ENCODE data around the gene FICD. TPM values are rescaled to one million over a fixed set of nuclear protein-coding genes. Genes with fewer than 3 reads are reported as not detected.

The FICD gene
- 14.4 and 50.6 TPM in 2 replicates for total RNA-seq

GRCh38 chr12:108514973-108515814 lies at the start of gene FICD:
TSS of gene FICD (plus strand) at chr12:108515277. CDS start at chr12:108516973, 1,696 bp downstream.

GRCh38 chr12:108560752-108561719 lies 46.0 kb downstream of the FICD start, which contains the start of gene SART3:
TSS of gene SART3 (minus strand) at chr12:108561173. CDS start at chr12:108561154, 19 bp downstream.

GRCh38 chr12:108562348-108563135 lies 47.5 kb downstream of the FICD start, which contains the start of gene ISCU:
TSS of gene ISCU (plus strand) at chr12:108562596. CDS start at chr12:108562623, 27 bp downstream.

Other genes starting within 250 kb of the FICD start
- not detected in 2 replicates for gene CMKLR1, start 176.0 kb upstream of the FICD start, total RNA-seq
- 75.6 and 78.4 TPM in 2 replicates for gene SART3, start 45.9 kb downstream of the FICD start, total RNA-seq
- 99.9 and 154 TPM in 2 replicates for gene ISCU, start 47.3 kb downstream of the FICD start, total RNA-seq
- 61.6 and 95.1 TPM in 2 replicates for gene TMEM119, start 82.8 kb downstream of the FICD start, total RNA-seq
- gene SELPLG, start 118.6 kb downstream of the FICD start, total RNA-seq = 0.55 and 1.00 TPM in 2 replicates
- 309 and 489 TPM in 2 replicates for gene CORO1C, start 216.2 kb downstream of the FICD start, total RNA-seq